Regular cardiac myocyte (primary cell): Measurements from ENCODE around the gene TRIM42. TPM values are rescaled to one million over a fixed set of nuclear protein-coding genes. Genes with fewer than 3 reads are reported as not detected.

Source experiments
- total RNA-seq: library from RNA; depleted of rRNA; stranded (reverse); fragments of >200 nt; gene quantifications from 2 replicates; pipeline ENCODE4 v1.2.3, GENCODE V29; 2014

The TRIM42 gene
- not detected in 2 replicates for total RNA-seq

DNA sequence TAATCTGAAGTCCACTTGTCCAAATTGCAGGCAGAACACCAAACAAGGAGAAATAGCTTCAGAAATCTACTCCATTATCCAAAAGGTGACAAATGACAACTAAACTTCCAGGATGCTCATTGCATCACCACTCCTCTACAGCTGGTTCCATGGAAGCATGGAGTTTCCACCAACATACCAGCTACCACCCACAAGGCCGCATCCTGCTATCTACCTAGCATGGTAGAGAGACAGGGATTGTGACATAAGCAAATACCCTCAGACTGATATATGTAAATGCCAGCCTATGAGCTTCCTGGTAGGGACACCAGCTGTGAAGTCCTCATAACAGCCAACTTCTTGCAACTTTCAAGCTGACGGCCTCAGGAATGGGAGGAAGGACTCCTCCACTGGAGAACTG lies at the start of gene TRIM42:
Gene TRIM42 (plus strand): TSS at position 301 of the 400 bp plus-strand sequence. CDS start 166 bp downstream, outside the sequence.

